ENCODE data around the gene GLTPD2. TPM values are rescaled to one million over a fixed set of nuclear protein-coding genes. Genes with fewer than 3 reads are reported as not detected.

Gene GLTPD2
- total RNA-seq, 1 experiment from 2014 or later, result not detected

- no peaks in the 10 kb centered on the region for H3K23me2 ChIP-seq (ENCODE audit: insufficient read length, low read depth, low read length, poor library complexity, severe bottlenecking)
- H3K4me1 ChIP-seq (ENCODE audit: insufficient read depth, low read length), result no peaks in the 10 kb centered on the region
- no peak overlapping the region for H4K5ac ChIP-seq (ENCODE audit: insufficient read length, low read depth, low read length)
- no peak overlapping the region for H4K8ac ChIP-seq (replicated peaks; ENCODE audit: insufficient read length, low read depth, low read length)
- H3K18ac ChIP-seq (ENCODE audit: insufficient read length, low read depth, low read length), result no peak overlapping the region
- no peak overlapping the region for H3K14ac ChIP-seq (ENCODE audit: insufficient read depth, low read length)
- no peaks in the 10 kb centered on the region for H4K20me1 ChIP-seq (ENCODE audit: control insufficient read depth, insufficient read depth, insufficient read length)
- no peak overlapping the region for H3K4me2 ChIP-seq (ENCODE audit: insufficient read depth, insufficient read length, low read length)
- TF ChIP-seq CTCF (conservative IDR thresholded peaks at IDR 0.05), result no peak
- no peak for DNase-seq
- no peak overlapping the region for H3K56ac ChIP-seq (ENCODE audit: insufficient read length, low read depth, low read length)
- H2BK12ac ChIP-seq (ENCODE audit: insufficient read length, low read depth, low read length), result no peak overlapping the region
- peaks cover 19 to 55% (median 46%) of the 10 kb centered on the region in 3 experiments for H3K36me3 Mint-ChIP-seq (ENCODE audit: insufficient read depth in 1 of 3, low read depth in 3 of 3)
- H3K4me1 Mint-ChIP-seq, result no peaks in the 10 kb centered on the region
- no peak overlapping the region for H3K9ac ChIP-seq (ENCODE audit: extremely low read depth, insufficient read length, low read length)
- H3T11ph ChIP-seq (ENCODE audit: low read length), result no peak overlapping the region
- no peak overlapping the region for H2BK15ac ChIP-seq (ENCODE audit: low read depth, low read length)
- no peak overlapping the region for H3K23ac ChIP-seq (ENCODE audit: insufficient read length, low read depth, low read length)
- no peak overlapping the region for H2BK5ac ChIP-seq (ENCODE audit: insufficient read length, low read length)
- H4K91ac ChIP-seq (ENCODE audit: insufficient read length, low read depth, low read length), result no peak overlapping the region
- H3K9me3 Mint-ChIP-seq, result peaks cover 2% of the 10 kb centered on the region in 2 experiments; a peak in 4 of 5 replicates
- no peak overlapping the region for H3K4ac ChIP-seq (ENCODE audit: low read depth, low read length)
- H3K79me2 ChIP-seq (ENCODE audit: insufficient read depth, low read length), result no peaks in the 10 kb centered on the region
- H2BK120ac ChIP-seq (ENCODE audit: low read depth, low read length, poor library complexity, severe bottlenecking), result no peak overlapping the region
- no peak overlapping the region for H2AFZ ChIP-seq (ENCODE audit: low read length)
- H3K9me3 ChIP-seq (ENCODE audit: control insufficient read depth, low read depth, low read length), result no peaks in the 10 kb centered on the region
- H3K27ac Mint-ChIP-seq, result no peak overlapping the region
- no peak overlapping the region for H3K27ac ChIP-seq (ENCODE audit: insufficient read length, low read depth, low read length)
- no peak overlapping the region for H2AK5ac ChIP-seq (ENCODE audit: insufficient read length, low read length)
- H2BK20ac ChIP-seq (ENCODE audit: low read depth, low read length, poor library complexity, severe bottlenecking), result no peak overlapping the region
- no peaks in the 10 kb centered on the region for H3K27me3 ChIP-seq (ENCODE audit: insufficient read depth, low read length)
- no CpG with 5 or more reads among the region's 13 CpGs for WGBS (ENCODE audit: extremely low coverage, insufficient read length, low lambda C conversion rate)
- no peaks in the 10 kb centered on the region for H3K27me3 Mint-ChIP-seq (ENCODE audit: low read depth)
- no peak overlapping the region for H3K4me3 Mint-ChIP-seq
- no peaks in the 10 kb centered on the region for H3K79me1 ChIP-seq (ENCODE audit: insufficient read depth, low read depth, low read length, poor library complexity, severe bottlenecking)
Measured at GRCh38 chr17:4816826-4817225, 28.1 kb downstream of the GLTPD2 start.
